H4 (cell line): ENCODE data around the gene SLC39A7. TPM values are rescaled to one million over a fixed set of nuclear protein-coding genes. Genes with fewer than 3 reads are reported as not detected.

Source experiments
- DNase-seq: peaks from one replicate; pipeline ENCODE4 v3.0.0-alpha.2; 2015; ENCODE audit warnings: low spot score
- total RNA-seq: library from RNA; depleted of rRNA; stranded (reverse); fragments of >200 nt; shearing (Covaris generic); gene quantifications from 2 replicates; pipeline ENCODE4 v1.2.3, GENCODE V29; 2014

SLC39A7 gene
- total RNA-seq, 1 experiment from 2014 or later = 64.8 TPM

DNA sequence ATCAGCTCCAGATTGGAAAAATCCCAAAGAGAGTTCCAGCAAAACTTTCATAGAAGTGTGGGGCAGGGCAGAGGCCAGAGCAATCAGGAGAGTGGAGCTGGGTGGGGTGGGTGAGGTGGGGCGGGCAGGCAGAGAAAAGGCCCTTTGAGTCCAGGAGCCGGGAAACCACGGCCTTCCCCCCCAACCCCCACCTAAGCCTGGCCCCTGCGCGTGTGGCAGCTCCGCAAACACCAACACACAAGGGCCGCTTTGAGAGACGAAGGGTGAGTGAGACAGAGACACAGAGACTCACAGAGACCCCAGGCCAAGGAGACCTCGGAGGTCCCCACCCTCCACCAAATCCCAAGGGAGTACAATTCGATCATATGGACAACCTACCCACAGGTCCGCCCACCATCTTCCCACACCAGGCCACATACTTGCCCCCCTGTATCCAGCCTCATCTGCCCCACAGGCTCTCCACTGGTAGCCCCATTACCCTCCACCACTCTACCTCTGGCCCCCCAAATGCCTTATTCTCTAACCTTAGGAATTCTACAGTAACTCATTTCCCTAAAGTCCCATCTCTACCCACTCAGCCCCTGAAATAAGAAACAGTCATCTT, 10.1 kb upstream of the SLC39A7 start:
- no peak for DNase-seq

DNA sequence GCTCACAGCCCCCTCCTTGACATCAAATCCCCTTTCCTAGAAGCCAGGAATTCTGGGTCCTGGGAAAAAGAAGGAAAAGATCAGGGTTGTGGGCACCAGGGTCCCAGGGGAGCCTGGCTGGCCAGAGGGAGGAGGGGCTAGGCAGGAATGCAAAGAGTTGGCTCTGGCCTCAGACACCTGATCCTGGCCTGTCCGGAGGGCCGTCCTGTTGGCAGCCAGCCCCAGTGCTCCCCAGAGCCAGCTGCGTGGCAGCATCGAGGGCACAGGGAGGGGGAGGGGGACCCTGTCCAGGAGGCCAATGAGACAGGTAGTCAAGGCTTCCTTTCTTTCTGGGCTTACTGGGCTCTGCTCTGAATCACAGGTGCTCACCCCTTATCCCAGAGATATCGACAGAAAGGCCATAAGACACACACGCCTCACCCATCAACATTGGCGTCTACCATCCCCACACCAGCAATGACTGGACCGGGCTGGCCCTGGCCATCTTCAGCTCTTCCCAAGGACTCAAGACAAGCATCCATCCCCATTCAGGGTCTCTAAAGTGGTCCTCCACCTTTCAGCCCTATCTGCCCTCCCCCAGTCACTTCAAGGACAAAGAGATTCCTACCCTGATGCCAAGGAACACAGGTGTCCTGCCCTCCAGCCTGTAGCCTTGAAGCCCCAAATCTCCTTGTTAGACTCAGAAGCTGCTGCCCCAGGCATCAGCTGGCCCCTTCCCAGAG, 9.1 kb upstream of the SLC39A7 start:
- DNase-seq = no peak

DNA sequence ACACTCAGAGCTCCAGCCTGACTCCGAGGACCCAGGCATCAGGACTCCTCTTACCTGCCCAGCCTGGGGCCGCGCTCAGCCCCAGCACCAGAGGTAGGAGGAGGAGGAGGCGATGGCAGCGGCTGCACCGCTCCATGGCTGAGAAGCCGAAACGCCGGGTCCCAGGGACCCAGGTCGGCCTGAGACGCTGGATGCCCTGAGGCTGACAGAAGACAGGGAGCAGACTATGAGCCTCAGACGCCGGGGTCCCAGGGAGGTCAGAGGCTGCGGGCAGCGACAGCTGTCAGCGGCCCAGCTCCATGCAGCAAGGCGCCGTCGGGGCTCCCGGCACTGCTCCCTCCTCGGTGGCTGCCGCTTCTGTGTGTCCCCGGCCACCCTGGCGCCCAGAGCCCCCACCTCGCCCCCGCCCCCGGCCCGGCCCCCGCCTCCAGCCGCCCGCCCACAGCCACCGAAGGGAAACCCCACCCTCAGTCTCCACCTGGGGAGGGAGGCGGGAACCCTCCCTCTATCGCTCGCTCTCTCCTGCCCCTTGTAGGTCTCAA, 8.5 kb upstream of the SLC39A7 start, which contains the start of gene COL11A2:
TSS of gene COL11A2 (minus strand) at position 363 of the 542 bp plus-strand sequence. CDS start at position 136, 227 bp downstream.
- no peak for DNase-seq

DNA sequence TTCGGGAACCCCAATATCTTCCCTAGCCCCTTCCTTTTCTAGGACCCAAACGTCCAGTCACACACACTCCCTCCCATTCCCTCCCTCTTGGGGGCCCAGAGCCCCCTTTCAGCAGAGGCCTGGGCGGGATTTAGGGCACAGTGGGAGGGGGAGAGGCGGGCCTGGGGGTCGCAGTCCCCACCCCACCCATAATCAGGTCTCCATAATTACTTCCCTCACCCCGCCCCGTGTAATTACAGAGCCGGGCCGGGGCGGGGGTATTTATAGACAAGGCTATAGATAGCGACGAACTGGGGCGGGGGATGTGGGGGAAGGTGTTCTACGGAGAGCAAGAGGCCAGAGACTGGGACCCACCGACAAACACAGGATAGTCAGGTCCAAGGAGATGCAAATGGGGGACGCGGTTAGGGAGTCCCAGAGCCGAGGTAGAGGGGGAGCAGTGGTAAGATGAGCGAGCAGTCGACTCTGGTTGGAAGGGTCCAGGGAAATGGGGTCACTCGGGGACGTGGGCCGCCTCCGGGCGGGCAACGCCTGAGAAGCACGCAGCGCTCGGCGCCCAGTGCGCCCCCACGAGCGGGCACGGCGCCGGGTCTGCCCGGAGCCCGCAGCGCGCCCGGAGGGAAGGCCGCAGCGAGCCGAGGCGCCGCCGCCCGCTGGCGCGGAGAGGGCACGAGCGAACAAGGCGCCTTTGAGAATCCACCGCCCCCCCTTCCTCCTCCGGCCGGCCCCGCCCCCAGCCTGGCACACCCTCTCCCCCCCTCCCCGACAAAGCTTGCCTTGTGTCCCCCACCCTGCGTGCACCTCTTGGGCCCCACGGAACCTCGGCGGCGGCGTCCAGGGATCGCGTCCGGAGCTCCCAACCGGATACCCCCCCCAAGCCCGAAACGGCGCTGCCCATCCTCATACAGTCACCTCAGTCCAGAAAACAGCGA, 7.7 kb upstream of the SLC39A7 start:
- no peak for DNase-seq

DNA sequence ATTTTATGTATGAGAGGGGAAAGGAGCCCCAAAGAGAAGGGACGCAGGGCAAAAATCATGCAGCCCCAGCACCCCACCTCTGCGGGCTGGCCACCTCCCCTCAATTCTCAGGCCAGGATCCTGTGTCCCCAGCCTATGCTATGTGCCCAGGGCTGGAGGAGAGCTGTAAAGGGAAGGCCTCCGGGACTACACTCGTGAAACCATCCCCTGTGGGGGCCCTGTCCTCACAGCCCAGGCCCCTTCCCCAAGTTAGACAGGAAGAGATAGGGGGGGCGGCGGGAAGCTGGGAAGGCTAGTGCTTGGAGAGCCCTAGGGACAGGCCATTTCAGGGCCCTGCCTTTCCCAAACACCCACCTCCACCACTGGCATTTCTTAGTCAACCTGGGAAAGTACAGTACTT, 7.0 kb upstream of the SLC39A7 start:
- no peak for DNase-seq

DNA sequence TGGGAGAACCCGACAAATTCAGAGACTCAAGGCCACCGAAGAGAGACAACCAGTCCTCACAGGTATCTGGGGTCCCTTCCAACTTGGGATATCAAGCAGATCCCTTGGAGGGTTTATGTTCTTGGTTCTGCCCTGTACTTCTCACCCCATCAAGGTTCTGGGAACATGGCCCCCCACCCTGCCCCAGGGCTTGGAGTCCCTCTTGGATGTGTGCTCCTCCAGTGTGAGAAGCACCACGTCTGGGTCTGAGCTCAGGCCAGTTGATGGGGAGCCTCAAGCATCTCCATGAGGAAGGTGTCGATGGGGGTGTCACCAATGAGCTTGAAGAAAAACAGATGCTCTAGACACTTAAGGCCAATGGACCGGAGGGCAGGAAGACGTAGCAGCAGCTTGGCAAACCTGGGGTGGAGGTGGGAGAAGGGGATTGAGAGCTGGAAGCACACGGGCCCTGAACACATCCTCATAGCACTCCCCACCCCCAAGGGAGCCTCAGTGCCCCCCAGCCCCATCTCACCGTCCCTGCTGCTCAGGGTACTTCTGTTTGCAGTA, 6.2 kb upstream of the SLC39A7 start:
- no peak for DNase-seq

DNA sequence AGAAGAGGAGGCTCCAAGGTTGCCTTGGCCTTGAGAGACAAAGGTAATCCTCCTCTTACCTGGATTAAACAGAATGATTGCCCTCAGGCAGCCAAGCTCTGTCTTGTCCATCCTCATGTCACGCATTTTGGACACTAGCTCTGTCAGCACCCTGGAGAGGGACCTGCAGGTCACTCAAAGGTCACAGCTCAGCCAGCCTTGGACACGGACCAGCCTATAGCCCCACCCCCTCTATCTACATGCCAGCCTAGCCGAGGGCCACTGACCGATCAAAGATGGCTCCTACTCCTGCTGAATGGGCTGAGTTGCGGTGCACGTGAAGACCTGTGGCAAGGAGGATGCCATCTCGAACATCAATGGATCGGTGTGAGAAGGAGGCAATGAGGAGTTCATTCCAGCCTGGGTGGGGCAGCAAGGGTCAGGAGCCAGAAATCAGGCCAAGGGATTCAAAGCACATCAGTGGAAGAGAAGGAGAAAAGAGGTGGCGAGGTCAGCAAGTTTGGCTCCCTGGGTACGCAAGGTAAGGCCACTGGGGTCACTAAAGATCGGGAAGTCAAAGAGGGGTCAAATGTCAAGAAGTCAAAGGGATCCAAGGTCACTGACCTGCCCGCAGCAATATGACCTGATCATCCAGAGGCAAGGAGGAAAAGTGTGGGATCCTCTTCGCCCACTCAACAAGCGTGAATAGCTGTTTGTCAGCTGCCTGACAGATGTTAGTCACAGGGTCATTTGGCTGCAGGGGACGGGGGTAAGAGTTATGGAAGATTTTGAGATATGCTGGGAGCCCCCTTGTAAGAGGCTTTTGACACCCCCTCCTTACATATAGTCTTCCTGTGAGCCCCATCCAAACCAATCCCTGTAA, 5.1 kb upstream of the SLC39A7 start:
- DNase-seq = no peak

DNA sequence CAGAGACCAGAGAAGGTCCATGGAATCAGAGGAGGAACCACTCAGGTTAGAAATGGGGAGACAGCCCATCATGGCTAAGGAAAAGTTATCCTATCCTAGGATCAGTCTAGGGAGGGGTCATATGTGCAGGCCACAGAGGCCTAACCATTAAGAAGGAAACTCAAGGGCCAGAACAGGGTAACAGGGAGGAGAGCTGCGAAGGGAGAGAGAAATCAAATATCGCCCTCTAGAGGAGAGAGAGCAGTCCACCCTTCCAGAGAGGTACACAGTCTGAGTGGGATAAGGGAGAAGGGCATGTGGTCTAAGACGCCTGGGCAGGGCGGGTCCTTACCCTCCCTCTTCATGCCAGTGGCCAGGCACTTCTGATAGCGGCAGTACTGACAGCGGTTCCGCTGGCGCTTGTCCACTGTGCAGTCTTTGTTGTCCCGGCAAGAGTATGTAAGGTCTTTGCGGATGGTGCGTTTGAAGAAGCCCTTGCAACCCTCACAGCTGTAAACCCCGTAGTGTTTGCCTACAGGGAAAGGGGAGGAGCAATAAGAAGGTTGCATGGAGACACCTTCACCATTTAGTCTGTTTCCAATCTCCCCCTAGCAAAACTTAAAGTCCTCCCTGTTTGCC, 3.1 kb upstream of the SLC39A7 start:
- peak; percentile 53 for DNase-seq

DNA sequence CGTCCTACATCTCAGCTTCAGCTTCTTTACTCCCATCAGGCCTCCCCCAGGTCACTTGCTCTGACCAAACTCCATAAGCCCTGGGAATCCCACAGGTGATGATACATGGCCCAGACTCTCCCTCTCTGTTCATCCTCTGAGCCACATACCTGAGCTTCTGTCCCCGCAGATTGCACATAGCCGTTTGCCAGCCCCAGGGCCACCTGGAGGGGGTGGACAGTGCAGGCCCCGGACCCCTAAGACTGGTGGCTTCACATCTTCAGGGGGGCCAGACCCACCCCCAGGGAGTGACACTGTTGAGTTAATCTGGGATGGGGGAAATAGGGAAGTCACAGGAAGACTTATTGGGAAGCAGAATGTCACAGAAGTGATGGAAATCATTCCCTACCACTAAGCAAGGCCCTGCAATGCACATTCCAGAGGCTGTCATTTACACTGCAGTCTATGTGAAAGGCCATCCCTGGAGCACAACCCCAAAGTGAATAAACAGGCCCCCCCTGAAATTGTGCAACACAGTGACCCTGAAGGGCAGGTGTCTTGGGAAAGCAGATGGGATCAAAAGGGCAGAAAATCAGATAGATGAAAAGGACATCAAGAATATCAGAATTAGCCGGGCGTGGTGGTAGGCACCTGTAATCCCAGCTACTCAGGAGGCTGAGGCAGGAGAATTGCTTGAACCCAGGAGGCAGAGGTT, 2.4 kb upstream of the SLC39A7 start:
- no peak for DNase-seq

DNA sequence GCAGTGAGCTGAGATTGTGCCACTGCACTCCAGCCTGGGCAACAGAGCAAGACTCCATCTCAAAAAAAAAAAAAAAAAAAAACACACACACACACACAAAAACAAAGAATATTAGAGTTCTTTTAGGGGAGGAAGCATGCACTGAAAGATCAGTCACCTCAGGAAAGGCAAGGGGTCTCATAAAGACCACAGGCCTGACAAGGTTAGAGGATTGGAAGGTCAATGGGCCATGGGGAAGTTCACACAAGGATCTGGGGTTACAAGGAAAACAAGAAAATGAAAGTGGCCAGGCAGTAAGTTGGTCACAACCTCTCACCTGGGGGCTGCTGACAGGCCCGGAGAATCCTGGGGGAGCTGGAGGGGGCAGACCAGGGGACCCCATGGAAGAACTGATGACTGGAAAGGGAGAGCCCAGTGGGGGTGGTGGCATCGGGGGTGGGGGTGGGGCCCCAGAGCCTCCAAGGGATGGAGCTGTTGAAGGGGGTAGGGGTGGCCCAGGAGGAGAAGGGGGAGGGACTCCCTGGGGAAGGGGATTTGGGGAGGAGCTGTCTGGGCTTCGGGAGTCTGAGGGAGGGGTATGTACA, 1.7 kb upstream of the SLC39A7 start:
- no peak for DNase-seq

DNA sequence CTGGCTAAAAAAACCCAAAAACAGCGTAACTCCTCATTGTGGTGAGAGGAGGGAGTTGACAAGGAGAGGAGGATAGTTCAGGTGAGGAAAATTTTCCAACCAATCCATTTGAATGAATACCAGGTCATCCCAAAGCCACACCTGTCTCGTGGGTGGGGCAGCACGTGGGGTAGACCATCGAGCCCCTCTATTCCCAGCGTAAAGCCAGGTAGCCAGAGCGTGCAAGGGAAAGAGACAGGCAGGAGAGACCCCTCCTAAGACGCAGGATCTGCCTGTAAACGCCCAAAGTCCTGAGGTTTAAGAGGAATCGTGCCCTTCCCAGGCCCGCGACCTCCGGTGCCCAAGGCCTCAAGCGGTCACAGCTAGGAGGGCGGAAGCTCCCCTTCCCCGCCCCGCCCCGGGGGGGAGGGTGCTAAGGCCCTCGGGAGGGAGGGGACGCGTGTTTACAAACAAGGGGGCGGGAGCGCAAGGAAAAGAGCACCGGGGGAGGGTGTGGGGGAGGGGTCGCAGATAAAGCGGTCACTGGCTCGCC, 914 bp upstream of the SLC39A7 start:
- DNase-seq = peak; percentile 66

DNA sequence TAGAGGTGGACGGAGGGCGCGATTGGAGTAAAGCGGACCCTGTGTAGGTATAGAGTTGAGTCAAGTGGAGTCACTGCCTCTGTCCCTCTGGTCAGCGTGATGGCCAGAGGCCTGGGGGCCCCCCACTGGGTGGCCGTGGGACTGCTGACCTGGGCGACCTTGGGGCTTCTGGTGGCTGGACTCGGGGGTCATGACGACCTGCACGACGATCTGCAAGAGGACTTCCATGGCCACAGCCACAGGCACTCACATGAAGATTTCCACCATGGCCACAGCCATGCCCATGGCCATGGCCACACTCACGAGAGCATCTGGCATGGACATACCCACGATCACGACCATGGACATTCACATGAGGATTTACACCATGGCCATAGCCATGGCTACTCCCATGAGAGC, 479 bp downstream of the SLC39A7 start:
- DNase-seq = no peak

DNA sequence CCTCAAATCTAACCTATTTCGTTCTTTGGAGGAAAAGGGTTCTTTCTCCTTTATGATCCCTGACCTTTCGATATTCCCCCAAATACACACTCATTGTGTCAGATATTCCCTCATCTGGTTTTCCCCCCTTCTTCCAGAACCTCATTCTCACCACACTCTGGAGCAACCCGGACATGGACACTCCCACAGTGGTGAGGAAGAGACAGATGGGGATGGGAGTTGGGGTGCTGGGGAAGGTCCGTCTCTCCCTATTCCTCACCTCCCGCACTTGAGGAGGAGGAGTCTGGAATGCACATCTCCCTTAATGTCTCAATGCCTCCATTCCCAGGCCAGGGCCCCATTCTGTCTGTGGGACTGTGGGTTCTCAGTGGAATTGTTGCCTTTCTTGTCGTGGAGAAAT, 1.3 kb downstream of the SLC39A7 start:
- no peak for DNase-seq

DNA sequence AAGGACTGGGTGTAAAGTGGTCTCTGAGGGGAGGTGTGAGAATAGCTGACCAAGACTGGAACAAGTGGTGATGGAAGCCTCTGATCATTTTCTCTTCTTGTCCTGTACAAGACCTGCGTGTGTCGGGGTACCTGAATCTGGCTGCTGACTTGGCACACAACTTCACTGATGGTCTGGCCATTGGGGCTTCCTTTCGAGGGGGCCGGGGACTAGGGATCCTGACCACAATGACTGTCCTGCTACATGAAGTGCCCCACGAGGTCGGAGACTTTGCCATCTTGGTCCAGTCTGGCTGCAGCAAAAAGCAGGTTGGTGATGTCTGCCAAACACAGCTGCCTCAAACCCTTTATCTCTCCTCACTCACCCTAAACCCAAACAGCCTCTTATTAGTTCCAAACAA, 2.1 kb downstream of the SLC39A7 start:
- no peak for DNase-seq

DNA sequence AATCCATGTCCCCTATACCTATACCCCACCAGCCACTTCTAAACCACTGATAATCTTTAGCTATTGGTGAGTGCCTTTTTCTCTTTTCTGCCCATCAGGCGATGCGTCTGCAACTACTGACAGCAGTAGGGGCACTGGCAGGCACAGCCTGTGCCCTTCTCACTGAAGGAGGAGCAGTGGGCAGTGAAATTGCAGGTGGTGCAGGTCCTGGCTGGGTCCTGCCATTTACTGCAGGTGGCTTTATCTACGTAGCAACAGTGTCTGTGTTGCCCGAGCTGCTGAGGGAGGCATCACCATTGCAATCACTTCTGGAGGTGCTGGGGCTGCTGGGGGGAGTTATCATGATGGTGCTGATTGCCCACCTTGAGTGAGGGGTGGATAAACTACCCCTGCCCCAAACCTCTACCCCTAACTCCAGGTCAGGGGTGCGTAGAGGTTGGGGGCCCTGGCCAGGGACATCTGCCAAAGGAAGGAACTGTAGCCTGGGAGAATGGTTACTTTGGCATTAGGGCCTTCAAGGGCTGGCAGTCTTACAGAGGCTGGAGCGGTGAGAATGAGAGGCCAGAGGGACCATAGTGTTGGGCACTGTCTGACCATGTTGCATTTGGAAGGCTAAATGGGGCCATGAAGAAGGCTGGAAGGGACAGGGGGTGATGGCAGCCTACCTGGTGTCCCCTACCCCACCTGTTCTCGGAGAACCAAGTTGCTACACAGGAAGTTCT, 2.9 kb downstream of the SLC39A7 start:
- DNase-seq = no peak

DNA sequence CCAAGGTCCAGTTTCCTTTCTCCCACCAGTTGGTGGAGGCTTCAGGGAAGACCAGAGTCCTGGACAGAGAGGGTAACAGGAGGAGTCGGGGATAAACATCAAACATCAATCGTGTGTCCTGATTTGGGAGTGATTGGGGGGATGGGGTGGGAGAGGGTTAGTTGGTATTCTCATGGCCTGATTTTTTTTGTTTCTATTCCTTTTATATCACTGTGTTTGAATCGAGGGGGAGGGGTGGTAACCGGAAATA, 3.4 kb downstream of the SLC39A7 start:
- DNase-seq = no peak

DNA sequence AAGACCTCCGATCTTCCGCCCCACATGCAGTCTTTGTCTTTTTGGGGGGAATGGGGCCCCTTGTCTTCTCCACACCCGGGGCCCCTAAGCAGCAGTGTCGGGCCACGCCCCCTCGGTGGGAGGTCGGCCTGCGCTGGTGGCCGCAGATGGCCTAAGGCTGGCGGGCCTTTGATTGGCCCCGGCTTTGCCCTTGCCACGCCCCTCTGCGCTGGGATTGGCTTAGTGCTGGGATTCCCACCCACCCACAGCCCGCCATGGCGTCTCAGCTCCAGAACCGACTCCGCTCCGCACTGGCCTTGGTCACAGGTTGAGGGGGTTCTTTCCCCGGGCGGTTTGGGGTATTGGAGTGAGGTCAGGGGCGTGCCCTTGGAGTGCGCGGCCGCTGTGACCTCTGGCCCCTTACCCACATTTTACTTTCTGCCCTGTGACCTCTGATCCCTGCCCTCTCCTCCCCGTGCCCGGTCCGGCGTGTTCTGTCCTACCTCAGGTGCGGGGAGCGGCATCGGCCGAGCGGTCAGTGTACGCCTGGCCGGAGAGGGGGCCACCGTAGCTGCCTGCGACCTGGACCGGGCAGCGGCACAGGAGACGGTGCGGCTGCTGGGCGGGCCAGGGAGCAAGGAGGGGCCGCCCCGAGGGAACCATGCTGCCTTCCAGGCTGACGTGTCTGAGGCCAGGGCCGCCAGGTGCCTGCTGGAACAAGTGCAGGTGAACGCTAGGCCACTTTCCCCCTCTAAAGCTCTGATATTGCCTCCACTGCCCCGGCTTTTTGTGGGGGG, 3.9 kb downstream of the SLC39A7 start, which contains the start of gene HSD17B8:
TSS of gene HSD17B8 (plus strand) at position 241 of the 776 bp plus-strand sequence. CDS start at position 255, 14 bp downstream.
- peak; percentile 62 for DNase-seq
